Liver (tissue), 9 donors: ENCODE data around the gene DIRAS2. TPM values are rescaled to one million over a fixed set of nuclear protein-coding genes. Genes with fewer than 3 reads are reported as not detected.
"Not testable (repeated sequence)": the region's sequence is repeated elsewhere in the genome, so short reads cannot be mapped to it uniquely, and the experiment has no call there.

Experiments
- DNase-seq: peaks from one replicate; pipeline ENCODE4 v3.0.0-alpha.2; 2017; ENCODE audit warnings: low spot score
- H3K27ac ChIP-seq, 2 donors: one replicate each; pipeline ENCODE4 v1.7.0; 2013; ENCODE audit warnings: inconsistent platforms in 2 of 2, low read length in 2 of 2, control low read depth in 1 of 2, low read depth in 1 of 2, mild to moderate bottlenecking in 1 of 2
- H3K27me3 ChIP-seq, 4 donors: one replicate each; pipeline versions ENCODE4 v1.6.1 to v1.7.0; 2013; ENCODE audit warnings: low read length in 3 of 4, inconsistent platforms in 1 of 4, mild to moderate bottlenecking in 1 of 4, moderate library complexity in 1 of 4; ENCODE audit not compliant: control insufficient read depth in 4 of 4, insufficient read depth in 4 of 4
- H3K36me3 ChIP-seq, 4 donors: one replicate each; pipeline versions ENCODE4 v1.6.1 to v1.7.0; 2013; ENCODE audit warnings: low read length in 3 of 4, mild to moderate bottlenecking in 3 of 4, low read depth in 1 of 4, moderate library complexity in 1 of 4; ENCODE audit not compliant: control insufficient read depth in 4 of 4, insufficient read depth in 3 of 4
- H3K4me1 ChIP-seq, 4 donors: one replicate each; pipeline versions ENCODE4 v1.6.1 to v1.7.0; 2013; ENCODE audit warnings: low read length in 3 of 4, mild to moderate bottlenecking in 3 of 4, moderate library complexity in 1 of 4; ENCODE audit not compliant: control insufficient read depth in 4 of 4, insufficient read depth in 4 of 4
- H3K4me3 ChIP-seq, 3 donors: one replicate each; pipeline versions ENCODE4 v1.6.1 to v1.7.0; 2013; ENCODE audit warnings: low read length in 3 of 3, control low read depth in 1 of 3, low read depth in 1 of 3, mild to moderate bottlenecking in 1 of 3
- H3K9ac ChIP-seq, 2 donors: one replicate each; pipeline ENCODE4 v1.7.0; 2013; ENCODE audit warnings: low read length in 2 of 2, mild to moderate bottlenecking in 2 of 2, moderate library complexity in 2 of 2, control low read depth in 1 of 2, low read depth in 1 of 2
- H3K9me3 ChIP-seq, 4 donors: one replicate each; pipeline versions ENCODE4 v1.6.1 to v1.7.0; 2013; ENCODE audit warnings: low read length in 3 of 4; ENCODE audit not compliant: control insufficient read depth in 4 of 4
- FOXA1 ChIP-seq: IDR thresholded peaks from 2 replicates; pipeline ENCODE4 v1.6.1; 2016; ENCODE audit warnings: antibody characterized with exemption
- FOXA2 ChIP-seq: IDR thresholded peaks from 2 replicates; pipeline ENCODE4 v1.6.1; 2016; ENCODE audit warnings: antibody characterized with exemption
- GABPA ChIP-seq, 2 donors: IDR thresholded peaks in 1 of 2; conservative IDR thresholded peaks in 1 of 2; 2 replicates each; pipeline ENCODE4 v1.6.1; 2016; ENCODE audit warnings: antibody characterized with exemption in 2 of 2, mild to moderate bottlenecking in 1 of 2, moderate library complexity in 1 of 2
- JUND ChIP-seq, 2 donors: IDR thresholded peaks; 2 replicates each; pipeline ENCODE4 v1.6.1; 2016; ENCODE audit warnings: antibody characterized with exemption in 2 of 2
- REST ChIP-seq: IDR thresholded peaks from 2 replicates; pipeline ENCODE4 v1.6.1; 2016; ENCODE audit warnings: antibody characterized with exemption, mild to moderate bottlenecking
- RXRA ChIP-seq, 2 donors: IDR thresholded peaks; 2 replicates each; pipeline ENCODE4 v1.6.1; 2017 to 2018; ENCODE audit warnings: antibody characterized with exemption in 2 of 2, mild to moderate bottlenecking in 1 of 2
- SP1 ChIP-seq: IDR thresholded peaks from 2 replicates; pipeline ENCODE4 v1.6.1; 2018; ENCODE audit warnings: antibody characterized with exemption, mild to moderate bottlenecking
- ZBTB33 ChIP-seq: IDR thresholded peaks from 2 replicates; pipeline ENCODE4 v1.6.1; 2016; ENCODE audit warnings: antibody characterized with exemption
- WGBS: extraction: QIAGEN DNeasy Blood & Tissue Kit; methylation state at CpG from one replicate; pipeline ENCODE4 v1.1.7; 2013; 5-methylcytosine and 5-hydroxymethylcytosine counted together
- polyA plus RNA-seq, 2 donors: library from polyadenylated mRNA; stranded (reverse) in 1 of 2; unstranded in 1 of 2; fragments of 200-250 nt in 1 of 2; fragments of >200 nt in 1 of 2; fragmentation: Nextera tagmentation in 1 of 2; extraction: Ambion mirVana in 1 of 2; gene quantifications; one replicate each; pipeline versions ENCODE4 v1.2.1 to v1.2.3, GENCODE V29; 2013 to 2015
- total RNA-seq, 2 donors: library from RNA; depleted of rRNA; stranded (reverse); fragments of >200 nt; gene quantifications; one replicate each; pipeline ENCODE4 v1.2.3, GENCODE V29; 2014
- donor health status: healthy.
- donor health status: healthy.
- donor health status: healthy.
- donor health status: healthy.
- donor health status: healthy.

The DIRAS2 gene
- total and polyA plus RNA-seq, 4 donors, result 0.14 to 0.53 (median 0.25) TPM; not detected in 1

DNA sequence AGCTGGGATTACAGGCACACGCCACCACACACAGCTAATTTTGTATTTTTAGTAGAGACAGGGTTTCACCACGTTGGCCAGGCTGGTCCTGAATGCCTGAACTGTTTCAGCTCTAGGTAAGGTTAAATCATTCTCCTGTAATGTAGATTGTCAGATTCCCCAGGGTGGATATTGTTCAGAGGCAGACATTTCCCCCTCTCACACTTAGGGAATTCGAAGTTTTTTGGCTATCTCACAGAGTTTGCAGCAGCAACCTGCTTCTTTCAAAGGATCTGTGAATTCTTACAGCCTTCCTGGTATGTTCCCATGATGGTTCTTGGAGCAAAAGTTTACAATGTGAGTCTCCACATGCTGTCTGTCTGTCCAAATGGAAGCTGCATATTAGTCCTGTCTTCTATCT is 15.6 kb upstream of the DIRAS2 start:
- WGBS, result 53% methylated on average over 3 of the region's 3 CpGs
- no peaks in the 10 kb centered on the region for H3K9me3 ChIP-seq
- no peak overlapping the region for H3K27ac ChIP-seq
- TF ChIP-seq REST (no peak), FOXA2 (no peak), ZBTB33 (no peak), FOXA1 (no peak), GABPA (IDR thresholded peaks at IDR 0.05 in 1 of 2, conservative IDR thresholded peaks at IDR 0.05 in 1 of 2) (no peak), JUND (IDR thresholded peaks at IDR 0.05) (no peak), SP1 (no peak), RXRA (IDR thresholded peaks at IDR 0.05) (no peak)
- no peak for DNase-seq
- no peaks in the 10 kb centered on the region for H3K4me1 ChIP-seq
- no peak overlapping the region for H3K4me3 ChIP-seq
- no peak overlapping the region for H3K9ac ChIP-seq
- H3K36me3 ChIP-seq, result no peaks in the 10 kb centered on the region
- peaks cover 0 to 3% (median 0%) of the 10 kb centered on the region in 4 donors for H3K27me3 ChIP-seq

- DNase-seq, H3K4me1 ChIP-seq, H3K27me3 ChIP-seq, H3K9ac ChIP-seq, H3K9me3 ChIP-seq, H3K36me3 ChIP-seq, H3K4me3 ChIP-seq, H3K27ac ChIP-seq: not testable (repeated sequence)
- WGBS, result 90% methylated on average over 6 of the region's 6 CpGs
Observed at GRCh38 chr9:90656876-90657275, 14.3 kb upstream of the DIRAS2 start.

- Histone ChIP-seq H3K4me1 (no peaks in the 10 kb centered on the region), H3K27ac (no peak overlapping the region), H3K9me3 (peaks cover 0 to 14% (median 4%) of the 10 kb centered on the region in 4 donors), H3K4me3 (no peak overlapping the region), H3K36me3 (no peaks in the 10 kb centered on the region), H3K9ac (no peak overlapping the region), H3K27me3 (peaks cover 0 to 8% (median under 1%) of the 10 kb centered on the region in 4 donors)
- TF ChIP-seq REST, result no peak
- DNase-seq, result no peak
- WGBS, result 70% methylated on average over 1 of the region's 1 CpG
Observed at GRCh38 chr9:90651246-90651645, 8.6 kb upstream of the DIRAS2 start.
